Measurements from ENCODE around the gene DEPP1.

DNA sequence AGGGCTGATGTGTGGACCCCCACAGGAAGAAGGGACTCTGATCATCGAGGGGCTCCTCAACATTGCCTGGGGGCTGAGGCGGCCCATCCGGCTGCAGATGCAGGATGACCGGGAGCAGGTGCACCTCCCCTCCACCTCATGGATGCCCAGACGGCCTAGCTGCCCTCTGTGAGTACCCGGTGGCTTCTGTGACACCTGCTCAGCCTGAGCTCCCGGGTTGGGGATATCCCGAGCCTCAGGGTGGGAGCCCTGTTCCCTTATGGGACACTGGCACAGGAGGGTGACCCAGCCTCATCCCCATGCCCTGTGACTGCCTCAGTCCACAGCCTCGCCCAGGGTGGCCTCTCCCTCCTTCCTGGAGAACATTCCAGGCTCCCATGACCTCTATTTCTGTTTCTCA is 3.9 kb upstream of the DEPP1 start:
- TF ChIP-seq, protein P1, sequence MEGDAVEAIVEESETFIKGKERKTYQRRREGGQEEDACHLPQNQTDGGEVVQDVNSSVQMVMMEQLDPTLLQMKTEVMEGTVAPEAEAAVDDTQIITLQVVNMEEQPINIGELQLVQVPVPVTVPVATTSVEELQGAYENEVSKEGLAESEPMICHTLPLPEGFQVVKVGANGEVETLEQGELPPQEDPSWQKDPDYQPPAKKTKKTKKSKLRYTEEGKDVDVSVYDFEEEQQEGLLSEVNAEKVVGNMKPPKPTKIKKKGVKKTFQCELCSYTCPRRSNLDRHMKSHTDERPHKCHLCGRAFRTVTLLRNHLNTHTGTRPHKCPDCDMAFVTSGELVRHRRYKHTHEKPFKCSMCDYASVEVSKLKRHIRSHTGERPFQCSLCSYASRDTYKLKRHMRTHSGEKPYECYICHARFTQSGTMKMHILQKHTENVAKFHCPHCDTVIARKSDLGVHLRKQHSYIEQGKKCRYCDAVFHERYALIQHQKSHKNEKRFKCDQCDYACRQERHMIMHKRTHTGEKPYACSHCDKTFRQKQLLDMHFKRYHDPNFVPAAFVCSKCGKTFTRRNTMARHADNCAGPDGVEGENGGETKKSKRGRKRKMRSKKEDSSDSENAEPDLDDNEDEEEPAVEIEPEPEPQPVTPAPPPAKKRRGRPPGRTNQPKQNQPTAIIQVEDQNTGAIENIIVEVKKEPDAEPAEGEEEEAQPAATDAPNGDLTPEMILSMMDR (IDR thresholded peaks at IDR 0.05) = no peak
- TF ChIP-seq, protein P2, sequence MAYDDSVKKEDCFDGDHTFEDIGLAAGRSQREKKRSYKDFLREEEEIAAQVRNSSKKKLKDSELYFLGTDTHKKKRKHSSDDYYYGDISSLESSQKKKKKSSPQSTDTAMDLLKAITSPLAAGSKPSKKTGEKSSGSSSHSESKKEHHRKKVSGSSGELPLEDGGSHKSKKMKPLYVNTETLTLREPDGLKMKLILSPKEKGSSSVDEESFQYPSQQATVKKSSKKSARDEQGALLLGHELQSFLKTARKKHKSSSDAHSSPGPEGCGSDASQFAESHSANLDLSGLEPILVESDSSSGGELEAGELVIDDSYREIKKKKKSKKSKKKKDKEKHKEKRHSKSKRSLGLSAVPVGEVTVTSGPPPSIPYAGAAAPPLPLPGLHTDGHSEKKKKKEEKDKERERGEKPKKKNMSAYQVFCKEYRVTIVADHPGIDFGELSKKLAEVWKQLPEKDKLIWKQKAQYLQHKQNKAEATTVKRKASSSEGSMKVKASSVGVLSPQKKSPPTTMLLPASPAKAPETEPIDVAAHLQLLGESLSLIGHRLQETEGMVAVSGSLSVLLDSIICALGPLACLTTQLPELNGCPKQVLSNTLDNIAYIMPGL (CRISPR knock-in tag; IDR thresholded peaks at IDR 0.05) = no peak
- TF ChIP-seq IRF2 (CRISPR knock-in tag; IDR thresholded peaks at IDR 0.05; ENCODE audit: borderline replicate concordance, low read depth) (no peak), FOXP1 (CRISPR knock-in tag; IDR thresholded peaks at IDR 0.05; ENCODE audit: borderline replicate concordance) (no peak), KAT7 (CRISPR knock-in tag; IDR thresholded peaks at IDR 0.05; ENCODE audit: borderline replicate concordance) (no peak), ESRRA (CRISPR knock-in tag; IDR thresholded peaks at IDR 0.05; ENCODE audit: borderline replicate concordance) (no peak), NR1H2 (CRISPR knock-in tag; IDR thresholded peaks at IDR 0.05) (no peak), NR3C1 (CRISPR knock-in tag; conservative IDR thresholded peaks at IDR 0.05; ENCODE audit: low read depth) (no peak), TEAD1 (CRISPR knock-in tag; IDR thresholded peaks at IDR 0.05) (no peak), JUN (CRISPR knock-in tag; IDR thresholded peaks at IDR 0.05) (no peak), TP53 (CRISPR knock-in tag; IDR thresholded peaks at IDR 0.05) (no peak)
- TF ChIP-seq, protein P3, sequence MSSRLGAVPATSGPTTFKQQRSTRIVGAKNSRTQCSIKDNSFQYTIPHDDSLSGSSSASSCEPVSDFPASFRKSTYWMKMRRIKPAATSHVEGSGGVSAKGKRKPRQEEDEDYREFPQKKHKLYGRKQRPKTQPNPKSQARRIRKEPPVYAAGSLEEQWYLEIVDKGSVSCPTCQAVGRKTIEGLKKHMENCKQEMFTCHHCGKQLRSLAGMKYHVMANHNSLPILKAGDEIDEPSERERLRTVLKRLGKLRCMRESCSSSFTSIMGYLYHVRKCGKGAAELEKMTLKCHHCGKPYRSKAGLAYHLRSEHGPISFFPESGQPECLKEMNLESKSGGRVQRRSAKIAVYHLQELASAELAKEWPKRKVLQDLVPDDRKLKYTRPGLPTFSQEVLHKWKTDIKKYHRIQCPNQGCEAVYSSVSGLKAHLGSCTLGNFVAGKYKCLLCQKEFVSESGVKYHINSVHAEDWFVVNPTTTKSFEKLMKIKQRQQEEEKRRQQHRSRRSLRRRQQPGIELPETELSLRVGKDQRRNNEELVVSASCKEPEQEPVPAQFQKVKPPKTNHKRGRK (CRISPR knock-in tag; IDR thresholded peaks at IDR 0.05; ENCODE audit: borderline replicate concordance) = no peak
- TF ChIP-seq, protein P4, sequence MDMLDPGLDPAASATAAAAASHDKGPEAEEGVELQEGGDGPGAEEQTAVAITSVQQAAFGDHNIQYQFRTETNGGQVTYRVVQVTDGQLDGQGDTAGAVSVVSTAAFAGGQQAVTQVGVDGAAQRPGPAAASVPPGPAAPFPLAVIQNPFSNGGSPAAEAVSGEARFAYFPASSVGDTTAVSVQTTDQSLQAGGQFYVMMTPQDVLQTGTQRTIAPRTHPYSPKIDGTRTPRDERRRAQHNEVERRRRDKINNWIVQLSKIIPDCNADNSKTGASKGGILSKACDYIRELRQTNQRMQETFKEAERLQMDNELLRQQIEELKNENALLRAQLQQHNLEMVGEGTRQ (CRISPR knock-in tag; IDR thresholded peaks at IDR 0.05) = no peak
- TF ChIP-seq, protein P5, sequence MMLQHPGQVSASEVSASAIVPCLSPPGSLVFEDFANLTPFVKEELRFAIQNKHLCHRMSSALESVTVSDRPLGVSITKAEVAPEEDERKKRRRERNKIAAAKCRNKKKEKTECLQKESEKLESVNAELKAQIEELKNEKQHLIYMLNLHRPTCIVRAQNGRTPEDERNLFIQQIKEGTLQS (CRISPR knock-in tag; conservative IDR thresholded peaks at IDR 0.05) = no peak
